GM12878 (cell line): ENCODE measurements around the gene FBXL17. TPM values are rescaled to one million over a fixed set of nuclear protein-coding genes. Genes with fewer than 3 reads are reported as not detected.

Experiments
- ATAC-seq: fragments of 200-7000 bp; cut with Tn5 transposase; 3 replicates; pipeline ENCODE4 v1.9.1; 2020; ENCODE audit warnings: mild to moderate bottlenecking, moderate library complexity
- BruUV-seq: library from RNA; stranded (reverse); fragments of 400-500 nt; replicated peaks from 2 replicates; lab custom pipeline; 2021; lab: Mats Ljungman, UMichigan
- CTCF ChIA-PET: fragments of 300-600 bp; sonication (Branson Sonifier 250); formaldehyde crosslinking; extraction: SDS; loops from one replicate; lab custom pipeline; 2021; ENCODE audit warnings: inconsistent platforms; lab: Yijun Ruan, JAX
- POLR2A ChIA-PET: fragments of 350-600 bp; formaldehyde crosslinking; extraction: SDS; loops from one replicate; lab custom pipeline; 2021; ENCODE audit warnings: inconsistent platforms; lab: Charles Lee
- RAD21 ChIA-PET: fragments of 300-600 bp; sonication (Branson Sonifier 250); formaldehyde crosslinking; loops from one replicate; lab custom pipeline; 2023; ENCODE audit warnings: antibody characterized with exemption; ENCODE audit not compliant: unreplicated experiment; lab: Charles Lee
- SMC1A ChIA-PET: fragments of 300-600 bp; sonication (Branson Sonifier 250); formaldehyde crosslinking; loops from one replicate; lab custom pipeline; 2023; ENCODE audit not compliant: unreplicated experiment, uncharacterized antibody; lab: Charles Lee
- DNase-seq: peaks from one replicate; pipeline ENCODE4 v3.0.0-alpha.2; 2011; ENCODE audit warnings: low read depth, low spot score
- FAIRE-seq: peaks from 3 replicates; lab custom pipeline; 2011; peaks lifted over from hg19 to GRCh38; lab: Jason Lieb, UNC
- H2AFZ ChIP-seq: 2 replicates; pipeline ENCODE4 v1.6.0; 2011; ENCODE audit warnings: low read depth, low read length, control low read depth; ENCODE audit not compliant: control insufficient read depth
- H3K27ac ChIP-seq: 2 replicates; pipeline ENCODE4 v1.5.1; 2011; ENCODE audit warnings: control low read depth; ENCODE audit not compliant: control insufficient read depth, insufficient read depth
- H3K27me3 ChIP-seq, 2 experiments: replicated peaks in 1 of 2; 2 replicates each; pipeline versions ENCODE4 v1.6.0 to v1.6.1; 2011; ENCODE audit warnings: low read length in 1 of 2; ENCODE audit not compliant: control insufficient read depth in 2 of 2, insufficient read depth in 2 of 2
- H3K36me3 ChIP-seq, 2 experiments: 2 replicates each; pipeline ENCODE4 v1.5.1; 2011; ENCODE audit warnings: low read length in 1 of 2; ENCODE audit not compliant: control insufficient read depth in 2 of 2, insufficient read depth in 2 of 2
- H3K4me1 ChIP-seq: 2 replicates; pipeline ENCODE4 v1.6.1; 2011; ENCODE audit warnings: mild to moderate bottlenecking, low read length, moderate library complexity, mixed read lengths; ENCODE audit not compliant: control insufficient read depth, insufficient read depth
- H3K4me2 ChIP-seq: 2 replicates; pipeline ENCODE4 v1.6.0; 2011; ENCODE audit warnings: control low read depth; ENCODE audit not compliant: control insufficient read depth, insufficient read depth
- H3K4me3 ChIP-seq: fragments of 200-600 bp; sonication (generic); 2 replicates; pipeline ENCODE4 v1.5.1; 2016
- H3K79me2 ChIP-seq: 2 replicates; pipeline ENCODE4 v1.6.0; 2011; ENCODE audit warnings: low read length; ENCODE audit not compliant: control insufficient read depth, insufficient read depth
- H3K9ac ChIP-seq: 2 replicates; pipeline ENCODE4 v1.8.0; 2011; ENCODE audit warnings: low read length, control low read depth, mixed read lengths; ENCODE audit not compliant: control insufficient read depth, insufficient read depth
- H3K9me3 ChIP-seq: replicated peaks from 3 replicates; pipeline ENCODE4 v1.5.1; 2011; ENCODE audit warnings: mild to moderate bottlenecking, low read length; ENCODE audit not compliant: control insufficient read depth, insufficient read depth
- H4K20me1 ChIP-seq: 2 replicates; pipeline ENCODE4 v1.6.0; 2011; ENCODE audit not compliant: control insufficient read depth, insufficient read depth
- EP300 ChIP-seq, 2 experiments: fragments of 150-350 bp in 1 of 2; IDR thresholded peaks; 2 replicates each; pipeline ENCODE4 v1.6.1; 2011 to 2012; ENCODE audit warnings: low read depth in 2 of 2, low read length in 2 of 2, borderline replicate concordance in 1 of 2, improper control_type of control experiment in 1 of 2, inconsistent platforms in 1 of 2; ENCODE audit not compliant: control insufficient read depth in 1 of 2
- MXI1 ChIP-seq: fragments of 150-350 bp; IDR thresholded peaks from 2 replicates; pipeline ENCODE4 v1.6.1; 2011; ENCODE audit warnings: low read depth, mild to moderate bottlenecking, inconsistent platforms, low read length, improper control_type of control experiment
- WGBS: methylation state at CpG from one replicate; pipeline ENCODE4 v1.1.6; 2016; ENCODE audit warnings: low lambda C conversion rate; ENCODE audit not compliant: insufficient replicate concordance, insufficient coverage; ENCODE audit errors: missing lambda C conversion rate; 5-methylcytosine and 5-hydroxymethylcytosine counted together
- in situ Hi-C: fragments of 300-500 bp; cut with MboI; formaldehyde crosslinking; loops from 9 replicates; pipeline ENCODE4 v1.14.3; 2018; ENCODE audit warnings: mixed read lengths
- intact Hi-C: fragments of 100-400 bp; cut with micrococcal nuclease; formaldehyde crosslinking; loops from one replicate; pipeline ENCODE4 v1.14.2; 2022; ENCODE audit not compliant: unreplicated experiment
- polyA plus RNA-seq, 11 experiments: library from polyadenylated mRNA; depleted of rRNA in 4 of 11; unstranded in 6 of 11; stranded (reverse) in 5 of 11; fragments of >200 nt; fragmentation: Nextera tagmentation in 4 of 11; fragmentation: Illumina TruSeq in 1 of 11; extraction: Ambion mirVana in 4 of 11; extraction: Trizol in 1 of 11; gene quantifications; 1 replicate in 1 of 11; 2 replicates in 10 of 11; pipeline versions ENCODE4 v1.2.1 to v1.2.3, GENCODE V29; 2011 to 2016; ENCODE audit warnings: inconsistent platforms in 2 of 11, missing spikeins in 2 of 11, low read depth in 1 of 11
- total RNA-seq, 4 experiments: library from RNA; depleted of rRNA in 3 of 4; stranded (reverse); fragments of >200 nt in 3 of 4; fragmentation: Illumina TruSeq in 1 of 4; extraction: Trizol in 1 of 4; gene quantifications; 2 replicates each; pipeline versions ENCODE4 v1.2.1 to v1.2.3, GENCODE V29; 2013 to 2021
- TF ChIP-seq, protein P1 (sequence below): IDR thresholded peaks from 2 replicates; pipeline ENCODE4 v1.6.1; 2011; ENCODE audit warnings: low read depth, mild to moderate bottlenecking, low read length, moderate library complexity, borderline replicate concordance; ENCODE audit errors: extremely low read depth
- TF ChIP-seq, protein P2 (sequence below): fragments of 450-650 bp; IDR thresholded peaks from 2 replicates; pipeline ENCODE4 v1.6.1; 2017; ENCODE audit warnings: mild to moderate bottlenecking

Gene FBXL17
- total and polyA plus RNA-seq, 10 of the 15 experiments (the other 5 are each of a cell fraction or from before 2014, with no cell fraction given): 0.88 to 9.0 (median 4.4) TPM

DNA sequence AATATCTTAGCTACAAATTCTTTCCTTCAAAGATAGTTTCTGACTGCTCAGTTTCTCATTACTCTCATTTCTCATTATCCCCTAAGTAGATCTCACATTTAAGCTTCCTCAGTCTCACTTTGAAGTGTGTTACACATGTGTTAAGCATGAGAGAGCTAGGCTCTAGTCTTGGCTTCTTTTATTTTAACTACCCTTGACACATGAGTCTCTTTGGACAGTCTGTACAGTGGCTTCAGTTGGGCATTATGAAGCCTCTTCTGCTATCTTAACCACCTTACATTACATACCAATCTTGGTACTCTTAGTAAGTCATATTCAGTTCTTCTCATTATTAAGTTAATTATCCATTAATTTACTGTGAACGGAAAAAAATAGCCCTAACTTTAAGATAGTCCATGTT lies 232.5 kb downstream of the FBXL17 start:
- CTCF ChIA-PET: interaction anchor here (0.7 to 1.2 kb wide), 4 partner anchors 54 to 196 kb away, joined by 3 to 4 read pairs (median 3); no protein-coding TSS in a partner anchor
- FAIRE-seq (no peak), ATAC-seq (no peak), DNase-seq (no peak)
- Histone ChIP-seq H3K4me2 (no peak overlapping the region), H3K9me3 (no peaks in the 10 kb centered on the region), H3K9ac (no peak overlapping the region), H3K4me3 (no peak overlapping the region), H2AFZ (no peak overlapping the region), H3K4me1 (no peaks in the 10 kb centered on the region), H3K27ac (no peak overlapping the region), H3K36me3 (no peaks in the 10 kb centered on the region), H4K20me1 (no peaks in the 10 kb centered on the region), H3K79me2 (no peaks in the 10 kb centered on the region), H3K27me3 (no peaks in the 10 kb centered on the region)
- BruUV-seq: no TSS peak
- TF ChIP-seq EP300 (IDR thresholded peaks at IDR 0.05; ENCODE audit: borderline replicate concordance in 1 of 2, control insufficient read depth in 1 of 2, low read depth in 2 of 2, low read length in 2 of 2) (no peak), MXI1 (no peak)
- TF ChIP-seq, protein P1, sequence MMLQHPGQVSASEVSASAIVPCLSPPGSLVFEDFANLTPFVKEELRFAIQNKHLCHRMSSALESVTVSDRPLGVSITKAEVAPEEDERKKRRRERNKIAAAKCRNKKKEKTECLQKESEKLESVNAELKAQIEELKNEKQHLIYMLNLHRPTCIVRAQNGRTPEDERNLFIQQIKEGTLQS: no peak
- TF ChIP-seq, protein P2, sequence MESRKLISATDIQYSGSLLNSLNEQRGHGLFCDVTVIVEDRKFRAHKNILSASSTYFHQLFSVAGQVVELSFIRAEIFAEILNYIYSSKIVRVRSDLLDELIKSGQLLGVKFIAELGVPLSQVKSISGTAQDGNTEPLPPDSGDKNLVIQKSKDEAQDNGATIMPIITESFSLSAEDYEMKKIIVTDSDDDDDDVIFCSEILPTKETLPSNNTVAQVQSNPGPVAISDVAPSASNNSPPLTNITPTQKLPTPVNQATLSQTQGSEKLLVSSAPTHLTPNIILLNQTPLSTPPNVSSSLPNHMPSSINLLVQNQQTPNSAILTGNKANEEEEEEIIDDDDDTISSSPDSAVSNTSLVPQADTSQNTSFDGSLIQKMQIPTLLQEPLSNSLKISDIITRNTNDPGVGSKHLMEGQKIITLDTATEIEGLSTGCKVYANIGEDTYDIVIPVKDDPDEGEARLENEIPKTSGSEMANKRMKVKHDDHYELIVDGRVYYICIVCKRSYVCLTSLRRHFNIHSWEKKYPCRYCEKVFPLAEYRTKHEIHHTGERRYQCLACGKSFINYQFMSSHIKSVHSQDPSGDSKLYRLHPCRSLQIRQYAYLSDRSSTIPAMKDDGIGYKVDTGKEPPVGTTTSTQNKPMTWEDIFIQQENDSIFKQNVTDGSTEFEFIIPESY: no peak
- POLR2A ChIA-PET: no interaction called here
- RAD21 ChIA-PET: interaction anchor here (0.7 kb wide), 1 partner anchor 196 kb away, joined by 3 read pairs; no protein-coding TSS in a partner anchor
- 93% methylated on average over 1 of the region's 1 CpG for WGBS
- SMC1A ChIA-PET: no interaction called here
- in situ Hi-C loops (no loop called here), intact Hi-C loops (loop anchor here (2.0 kb wide), 1 partner anchor 195 kb away; no protein-coding TSS in a partner anchor)
